ENCODE data around the gene CWC22. TPM values are rescaled to one million over a fixed set of nuclear protein-coding genes. Genes with fewer than 3 reads are reported as not detected.

The CWC22 gene
- total and polyA plus RNA-seq, 2 donors (not counting 1 experiment from before 2014, with no cell fraction given), result 6.3 to 28.7 TPM

DNA sequence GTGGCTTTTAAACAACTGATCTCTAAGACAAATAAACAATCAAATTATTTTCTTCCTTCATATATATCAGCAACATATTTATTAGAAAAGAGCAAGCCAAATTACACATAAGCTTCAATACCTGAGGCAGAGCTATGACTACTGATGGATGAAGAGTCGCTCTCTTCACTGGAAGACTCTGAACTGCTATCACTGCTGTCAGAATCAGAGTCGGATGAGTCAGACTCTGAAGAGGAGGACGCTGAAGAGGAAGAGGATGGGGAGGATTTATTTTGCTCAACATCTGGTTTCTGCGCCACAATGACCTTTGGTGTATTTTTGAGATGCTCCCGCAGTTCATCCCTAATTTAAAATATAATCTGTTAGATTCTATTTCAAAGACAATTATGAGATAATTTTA is 56.7 kb downstream of the CWC22 start:
- Mint-ChIP-seq H3K9me3 (ENCODE audit: insufficient read depth) (no peaks in the 10 kb centered on the region), H3K27ac (no peak overlapping the region), H3K27me3 (no peaks in the 10 kb centered on the region), H3K4me1 (no peaks in the 10 kb centered on the region), H3K4me3 (no peak overlapping the region)
- intact Hi-C loops (cut with micrococcal nuclease), result no loop called here
- H3K27ac ChIP-seq (ENCODE audit: low read length in 2 of 2), result no peak overlapping the region
- peaks cover 17 to 80% of the 10 kb centered on the region in 2 experiments for H3K36me3 ChIP-seq (replicated peaks in 1 of 2; ENCODE audit: control extremely low read depth in 1 of 2, control insufficient read depth in 1 of 2, extremely low read depth in 1 of 2, insufficient read depth in 2 of 2, low read length in 1 of 2)
- no peaks in the 10 kb centered on the region for H4K20me1 ChIP-seq (ENCODE audit: control insufficient read depth, insufficient read depth, low read length, poor library complexity, severe bottlenecking)
- H3K4me2 ChIP-seq (replicated peaks; ENCODE audit: low read depth, low read length, poor library complexity, severe bottlenecking), result no peak overlapping the region
- DNase-seq (no peak), ATAC-seq (ENCODE audit: low read depth) (no peak)
- WGBS (ENCODE audit: insufficient coverage), result no CpG with 5 or more reads among the region's 5 CpGs
- CTCF ChIA-PET, result no interaction called here
- H3K9ac ChIP-seq (ENCODE audit: low read length), result no peak overlapping the region
- no peaks in the 10 kb centered on the region for H3K4me1 ChIP-seq (ENCODE audit: control insufficient read depth in 2 of 2, insufficient read depth in 2 of 2, low read length in 2 of 2)
- H3K79me2 ChIP-seq (ENCODE audit: control insufficient read depth, insufficient read depth, low read length), result no peaks in the 10 kb centered on the region
- TF ChIP-seq CTCF (IDR thresholded peaks at IDR 0.05) (no peak), EZH2 (IDR thresholded peaks at IDR 0.05; ENCODE audit: borderline replicate concordance, insufficient read depth, low read depth, low read length, poor library complexity, severe bottlenecking) (no peak)
- H3K9me3 ChIP-seq (ENCODE audit: control extremely low read depth in 1 of 3, control insufficient read depth in 2 of 3, insufficient read depth in 1 of 3, low read length in 2 of 3), result no peaks in the 10 kb centered on the region
- H2AFZ ChIP-seq (ENCODE audit: insufficient read depth, low read depth, low read length, poor library complexity, severe bottlenecking), result no peak overlapping the region
- POLR2A ChIA-PET, result no interaction called here
- no peak overlapping the region for H3K4me3 ChIP-seq (ENCODE audit: control extremely low read depth in 1 of 5, extremely low read depth in 1 of 5, insufficient read depth in 1 of 5, low read depth in 2 of 5, low read length in 4 of 5)
- no peaks in the 10 kb centered on the region for H3K27me3 ChIP-seq (replicated peaks in 1 of 4; ENCODE audit: control extremely low read depth in 1 of 4, control insufficient read depth in 3 of 4, insufficient read depth in 4 of 4, low read length in 3 of 4)

DNA sequence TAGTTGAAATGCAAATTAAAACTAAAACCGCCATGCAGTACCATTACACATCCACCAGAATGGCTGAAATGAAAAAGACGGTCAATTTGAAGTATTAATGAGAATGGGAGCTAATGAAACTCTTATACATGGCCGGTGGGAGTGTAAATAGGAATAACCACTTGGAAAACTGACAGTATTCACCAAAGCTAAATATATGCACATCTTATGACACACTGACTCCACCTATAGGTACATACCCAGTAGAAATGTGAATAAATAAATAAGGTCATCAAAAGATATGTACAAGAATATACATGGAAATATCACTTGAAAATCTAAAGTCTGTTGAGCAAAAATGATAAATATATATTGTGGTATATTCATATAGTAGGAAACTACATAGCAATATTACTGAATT is 57.7 kb downstream of the CWC22 start:
- no peak for DNase-seq

More for the DNA sequence above, 57.7 kb downstream of the CWC22 start:
- no peak overlapping the region for H3K27ac Mint-ChIP-seq
- Histone ChIP-seq H4K20me1 (ENCODE audit: control insufficient read depth, insufficient read depth, low read length, poor library complexity, severe bottlenecking) (no peaks in the 10 kb centered on the region), H3K36me3 (replicated peaks in 1 of 2; ENCODE audit: control extremely low read depth in 1 of 2, control insufficient read depth in 1 of 2, extremely low read depth in 1 of 2, insufficient read depth in 2 of 2, low read length in 1 of 2) (peaks cover 15 to 82% of the 10 kb centered on the region in 2 experiments), H2AFZ (ENCODE audit: insufficient read depth, low read depth, low read length, poor library complexity, severe bottlenecking) (no peak overlapping the region), H3K79me2 (ENCODE audit: control insufficient read depth, insufficient read depth, low read length) (no peaks in the 10 kb centered on the region), H3K27me3 (replicated peaks in 1 of 4; ENCODE audit: control extremely low read depth in 1 of 4, control insufficient read depth in 3 of 4, insufficient read depth in 4 of 4, low read length in 3 of 4) (no peaks in the 10 kb centered on the region), H3K9ac (ENCODE audit: low read length) (no peak overlapping the region), H3K27ac (ENCODE audit: low read length in 2 of 2) (no peak overlapping the region), H3K4me2 (replicated peaks; ENCODE audit: low read depth, low read length, poor library complexity, severe bottlenecking) (no peak overlapping the region), H3K4me3 (ENCODE audit: control extremely low read depth in 1 of 5, extremely low read depth in 1 of 5, insufficient read depth in 1 of 5, low read depth in 2 of 5, low read length in 4 of 5) (no peak overlapping the region), H3K9me3 (ENCODE audit: control extremely low read depth in 1 of 3, control insufficient read depth in 2 of 3, insufficient read depth in 1 of 3, low read length in 2 of 3) (no peaks in the 10 kb centered on the region), H3K4me1 (ENCODE audit: control insufficient read depth in 2 of 2, insufficient read depth in 2 of 2, low read length in 2 of 2) (no peaks in the 10 kb centered on the region)
- WGBS (ENCODE audit: insufficient coverage), result no CpG with 5 or more reads among the region's 3 CpGs
- H3K4me1 Mint-ChIP-seq, result no peaks in the 10 kb centered on the region
- no peaks in the 10 kb centered on the region for H3K27me3 Mint-ChIP-seq
- intact Hi-C loops (cut with micrococcal nuclease), result no loop called here
- POLR2A ChIA-PET, result no interaction called here
- CTCF ChIA-PET, result interaction anchor here (0.6 kb wide), 1 partner anchor 12 kb away, joined by 3 read pairs; no protein-coding TSS in a partner anchor
- no peak for ATAC-seq (ENCODE audit: low read depth)
- H3K9me3 Mint-ChIP-seq (ENCODE audit: insufficient read depth), result no peaks in the 10 kb centered on the region
- TF ChIP-seq CTCF (IDR thresholded peaks at IDR 0.05) (no peak), EZH2 (IDR thresholded peaks at IDR 0.05; ENCODE audit: borderline replicate concordance, insufficient read depth, low read depth, low read length, poor library complexity, severe bottlenecking) (no peak)
- H3K4me3 Mint-ChIP-seq, result no peak overlapping the region
